OCI-LY7 (cell line): Measurements from ENCODE around the gene DCLK1. TPM values are rescaled to one million over a fixed set of nuclear protein-coding genes. Genes with fewer than 3 reads are reported as not detected.

Experiments
- BruUV-seq: library from RNA; stranded (reverse); fragments of 400-500 nt; replicated peaks from 2 replicates; lab custom pipeline; 2021; lab: Mats Ljungman, UMichigan
- CTCF ChIA-PET: fragments of 300-600 bp; sonication (Branson Sonifier 250); formaldehyde crosslinking; loops from one replicate; lab custom pipeline; 2022; ENCODE audit warnings: antibody characterized with exemption; ENCODE audit not compliant: unreplicated experiment; lab: Charles Lee
- POLR2A ChIA-PET: fragments of 300-600 bp; sonication (Branson Sonifier 250); formaldehyde crosslinking; loops from one replicate; lab custom pipeline; 2022; ENCODE audit warnings: antibody characterized with exemption; lab: Charles Lee
- DNase-seq: peaks from one replicate; pipeline ENCODE4 v3.0.0-alpha.2; 2015; ENCODE audit warnings: low spot score
- H2AFZ ChIP-seq: fragments of 200-600 bp; sonication (generic), shearing (Covaris generic); 2 replicates; pipeline ENCODE4 v1.6.1; 2014; ENCODE audit warnings: mild to moderate bottlenecking, antibody characterized with exemption, low read length, moderate library complexity
- H3K27ac ChIP-seq: fragments of 200-600 bp; sonication (generic); 2 replicates; pipeline ENCODE4 v1.5.1; 2014; ENCODE audit warnings: mixed run types, low read depth, mild to moderate bottlenecking, moderate library complexity, low read length, inconsistent platforms; ENCODE audit not compliant: poor library complexity, severe bottlenecking
- H3K36me3 ChIP-seq: fragments of 200-600 bp; sonication (generic); 2 replicates; pipeline ENCODE4 v1.6.1; 2014; ENCODE audit warnings: mild to moderate bottlenecking, antibody characterized with exemption, low read length, moderate library complexity, mixed read lengths; ENCODE audit not compliant: insufficient read depth
- H3K4me1 ChIP-seq: fragments of 200-600 bp; sonication (generic); 2 replicates; pipeline ENCODE4 v1.5.1; 2014; ENCODE audit warnings: mild to moderate bottlenecking, low read length; ENCODE audit not compliant: insufficient read depth, poor library complexity, severe bottlenecking
- H3K4me2 ChIP-seq: fragments of 200-600 bp; sonication (generic); 2 replicates; pipeline ENCODE4 v1.6.1; 2014; ENCODE audit warnings: mild to moderate bottlenecking, low read length
- H3K4me3 ChIP-seq: fragments of 200-600 bp; sonication (generic); 2 replicates; pipeline ENCODE4 v1.5.1; 2014; ENCODE audit warnings: mild to moderate bottlenecking, low read depth, low read length; ENCODE audit not compliant: poor library complexity, severe bottlenecking
- H3K79me2 ChIP-seq: fragments of 200-600 bp; sonication (generic); 2 replicates; pipeline ENCODE4 v1.6.1; 2016; ENCODE audit warnings: low read depth, mild to moderate bottlenecking, low read length, moderate library complexity, mixed read lengths; ENCODE audit not compliant: insufficient read depth
- H3K9me2 ChIP-seq: fragments of 200-600 bp; sonication (generic); 2 replicates; pipeline ENCODE4 v1.6.1; 2016; ENCODE audit warnings: mild to moderate bottlenecking, low read length, mixed read lengths; ENCODE audit not compliant: insufficient read depth
- H3K9me3 ChIP-seq: fragments of 200-600 bp; sonication (generic); 2 replicates; pipeline ENCODE4 v1.6.1; 2014; ENCODE audit warnings: mild to moderate bottlenecking, mixed run types, low read length, mixed read lengths
- H4K20me1 ChIP-seq: fragments of 200-600 bp; sonication (generic); 2 replicates; pipeline ENCODE4 v1.6.1; 2014; ENCODE audit warnings: mild to moderate bottlenecking, antibody characterized with exemption, low read length, moderate library complexity, mixed read lengths; ENCODE audit not compliant: insufficient read depth
- CTCF ChIP-seq: fragments of 200-600 bp; sonication (generic); conservative IDR thresholded peaks from 2 replicates; pipeline ENCODE4 v1.5.1; 2014; ENCODE audit warnings: mild to moderate bottlenecking, antibody characterized with exemption, low read length, moderate library complexity, mixed read lengths
- EZH2phosphoT487 ChIP-seq: fragments of 200-600 bp; sonication (generic); IDR thresholded peaks from 2 replicates; pipeline ENCODE4 v1.6.1; 2018; ENCODE audit warnings: low read depth, borderline replicate concordance, mild to moderate bottlenecking, mixed run types, antibody characterized with exemption, low read length, moderate library complexity, mixed read lengths
- intact Hi-C: fragments of 100-400 bp; cut with micrococcal nuclease; formaldehyde crosslinking; loops from one replicate; pipeline ENCODE4 v1.10.0; 2022; ENCODE audit not compliant: unreplicated experiment
- total RNA-seq, 2 experiments: library from RNA; depleted of rRNA in 1 of 2; stranded (reverse); fragments of >200 nt in 1 of 2; shearing (Covaris generic) in 1 of 2; gene quantifications; 2 replicates each; pipeline ENCODE4 v1.2.3, GENCODE V29; 2014 to 2022

Gene DCLK1
- total RNA-seq, 2 experiments from 2014 or later: not detected

GRCh38 chr13:35886332-35887114, 244.7 kb downstream of the DCLK1 start:
- no peaks in the 10 kb centered on the region for H4K20me1 ChIP-seq
- H3K79me2 ChIP-seq: no peaks in the 10 kb centered on the region
- TF ChIP-seq EZH2phosphoT487: no peak
- no peaks in the 10 kb centered on the region for H3K9me2 ChIP-seq
- H3K9me3 ChIP-seq: no peaks in the 10 kb centered on the region
- ChIA-PET POLR2A (interaction anchor here (0.6 kb wide), 1 partner anchor 713 kb away, joined by 3 read pairs; no protein-coding TSS in a partner anchor), CTCF (no interaction called here)
- no peak overlapping the region for H2AFZ ChIP-seq
- no peak overlapping the region for H3K4me3 ChIP-seq
- no peaks in the 10 kb centered on the region for H3K36me3 ChIP-seq
- BruUV-seq: no TSS peak
- H3K4me1 ChIP-seq: no peaks in the 10 kb centered on the region
- intact Hi-C loops: no loop called here
- DNase-seq: no peak
- H3K4me2 ChIP-seq: no peak overlapping the region
- no peak overlapping the region for H3K27ac ChIP-seq

GRCh38 chr13:35884211-35884760, 246.9 kb downstream of the DCLK1 start:
- POLR2A ChIA-PET: interaction anchor here (0.7 kb wide), 1 partner anchor 1547 kb away, joined by 5 read pairs; no protein-coding TSS in a partner anchor
- no peak overlapping the region for H3K4me2 ChIP-seq
- no TSS peak for BruUV-seq
- H3K9me3 ChIP-seq: no peaks in the 10 kb centered on the region
- intact Hi-C loops: no loop called here
- no peak overlapping the region for H3K4me3 ChIP-seq
- H3K27ac ChIP-seq: no peak overlapping the region
- H4K20me1 ChIP-seq: no peaks in the 10 kb centered on the region
- H3K9me2 ChIP-seq: no peaks in the 10 kb centered on the region
- no peak for DNase-seq
- H3K4me1 ChIP-seq: no peaks in the 10 kb centered on the region
- no peak overlapping the region for H2AFZ ChIP-seq
- TF ChIP-seq CTCF (no peak), EZH2phosphoT487 (no peak)
- CTCF ChIA-PET: no interaction called here
- no peaks in the 10 kb centered on the region for H3K79me2 ChIP-seq
- no peaks in the 10 kb centered on the region for H3K36me3 ChIP-seq

GRCh38 chr13:35882722-35883497, 248.3 kb downstream of the DCLK1 start:
- no peaks in the 10 kb centered on the region for H3K4me1 ChIP-seq
- no peaks in the 10 kb centered on the region for H4K20me1 ChIP-seq
- no TSS peak for BruUV-seq
- H3K4me2 ChIP-seq: no peak overlapping the region
- H3K9me2 ChIP-seq: no peaks in the 10 kb centered on the region
- no peaks in the 10 kb centered on the region for H3K79me2 ChIP-seq
- H3K9me3 ChIP-seq: no peaks in the 10 kb centered on the region
- no peak for TF ChIP-seq EZH2phosphoT487
- H3K4me3 ChIP-seq: no peak overlapping the region
- no peak for DNase-seq
- POLR2A ChIA-PET: no interaction called here
- intact Hi-C loops: no loop called here
- no peaks in the 10 kb centered on the region for H3K36me3 ChIP-seq
- H2AFZ ChIP-seq: no peak overlapping the region
- no peak overlapping the region for H3K27ac ChIP-seq
- CTCF ChIA-PET: no interaction called here
